ENCODE measurements around the gene PECR.
"Not testable (repeated sequence)": the region's sequence is repeated elsewhere in the genome, so short reads cannot be mapped to it uniquely, and the experiment has no call there.

Gene PECR

GRCh38 chr2:215998636-215999035 is 83.0 kb downstream of the PECR start:
- DNase-seq = no peak

- no peak for DNase-seq
These were observed 84.4 kb downstream of the PECR start for GRCh38 chr2:215997219-215997618.

GRCh38 chr2:215994911-215995310 is 86.7 kb downstream of the PECR start:
- DNase-seq = no peak

GRCh38 chr2:215988556-215989207 is 92.9 kb downstream of the PECR start:
- not testable (repeated sequence) for DNase-seq

Measured in activated naive CD4-positive, alpha-beta T cell treated with anti-CD3 and anti-CD28 coated beads, Interleukin-2, amount 50 U/mL, for 16 hours (primary cell).